CD4-positive, alpha-beta T cell (primary cell): Measurements from ENCODE around the gene SOD2. TPM values are rescaled to one million over a fixed set of nuclear protein-coding genes. Genes with fewer than 3 reads are reported as not detected.

Experiments
- ATAC-seq: fragments of 200-7000 bp; cut with Tn5 transposase; one replicate; pipeline ENCODE4 v1.10.0; 2022; ENCODE audit warnings: mild to moderate bottlenecking; ENCODE audit not compliant: poor library complexity
- CTCF ChIA-PET: fragments of 350-600 bp; sonication (Branson Sonifier 250); formaldehyde crosslinking; loops from one replicate; lab custom pipeline; 2021; ENCODE audit warnings: antibody characterized with exemption, inconsistent platforms; lab: Charles Lee
- POLR2A ChIA-PET: fragments of 350-600 bp; sonication (Branson Sonifier 250); formaldehyde crosslinking; loops from one replicate; lab custom pipeline; 2021; ENCODE audit warnings: antibody characterized with exemption, inconsistent platforms; lab: Charles Lee
- DNase-seq, 14 experiments: peaks; one replicate each; pipeline ENCODE4 v3.0.0-alpha.2; 2013 to 2020; ENCODE audit warnings: mixed read lengths in 2 of 14
- H3K27ac ChIP-seq, 2 donors: one replicate each; pipeline versions ENCODE4 v1.5.1 to v1.7.0; 2013; ENCODE audit warnings: low read length in 2 of 2, low read depth in 1 of 2, mild to moderate bottlenecking in 1 of 2
- H3K27me3 ChIP-seq, 2 experiments: 1 replicate in 1 of 2; 2 replicates in 1 of 2; pipeline versions ENCODE4 v1.6.1 to v1.7.0; 2013; ENCODE audit warnings: low read length in 2 of 2, control low read depth in 1 of 2, mild to moderate bottlenecking in 1 of 2, moderate library complexity in 1 of 2; ENCODE audit not compliant: insufficient read depth in 2 of 2, control insufficient read depth in 1 of 2
- H3K36me3 ChIP-seq: one replicate; pipeline ENCODE4 v1.6.1; 2013; ENCODE audit warnings: low read length, control low read depth; ENCODE audit not compliant: insufficient read depth
- H3K4me1 ChIP-seq: one replicate; pipeline ENCODE4 v1.6.1; 2013; ENCODE audit warnings: low read length, control low read depth; ENCODE audit not compliant: insufficient read depth
- H3K4me3 ChIP-seq: one replicate; pipeline ENCODE4 v1.5.1; 2013; ENCODE audit warnings: mild to moderate bottlenecking, low read length, moderate library complexity
- H3K9me3 ChIP-seq, 2 experiments: 1 replicate in 1 of 2; 2 replicates in 1 of 2; pipeline versions ENCODE4 v1.6.1 to v1.7.0; 2013; ENCODE audit warnings: low read length in 2 of 2, mild to moderate bottlenecking in 2 of 2, control low read depth in 1 of 2, moderate library complexity in 1 of 2; ENCODE audit not compliant: control insufficient read depth in 1 of 2, insufficient read depth in 1 of 2
- H3K27ac Mint-ChIP-seq: one replicate; pipeline ENCODE4 v1.8.0; 2020; ENCODE audit warnings: mixed read lengths
- H3K27me3 Mint-ChIP-seq: one replicate; pipeline ENCODE4 v1.8.0; 2021; ENCODE audit warnings: mixed read lengths
- H3K36me3 Mint-ChIP-seq: one replicate; pipeline ENCODE4 v1.8.0; 2021; ENCODE audit warnings: low read depth, mixed read lengths
- H3K4me1 Mint-ChIP-seq: one replicate; pipeline ENCODE4 v1.8.0; 2021; ENCODE audit warnings: low read depth, mixed read lengths
- H3K4me3 Mint-ChIP-seq: one replicate; pipeline ENCODE4 v1.8.0; 2020; ENCODE audit warnings: mild to moderate bottlenecking, mixed read lengths
- H3K9me3 Mint-ChIP-seq: one replicate; pipeline ENCODE4 v1.8.0; 2020; ENCODE audit warnings: mixed read lengths
- intact Hi-C, 2 experiments: fragments of 100-400 bp; cut with DNase I in 1 of 2; cut with micrococcal nuclease in 1 of 2; formaldehyde crosslinking; loops; one replicate each; pipeline versions ENCODE4 v1.15.1 to v1.9.0; 2023 to 2025; cut with DNase I, micrococcal nuclease
- total RNA-seq, 174 experiments: library from RNA in 2 of 174; stranded (reverse) in 2 of 174; gene quantifications; one replicate each; pipeline ENCODE4 v1.2.3 and lab custom pipeline; 2021 to 2026
- TF ChIP-seq, protein P1 (sequence below): fragments of 200-600 bp; IDR thresholded peaks from one replicate; pipeline ENCODE4 v1.8.0; 2022; ENCODE audit warnings: antibody characterized with exemption, mild to moderate bottlenecking

SOD2 gene
- total RNA-seq, 2 experiments from 2014 or later = 182 to 195 TPM

DNA sequence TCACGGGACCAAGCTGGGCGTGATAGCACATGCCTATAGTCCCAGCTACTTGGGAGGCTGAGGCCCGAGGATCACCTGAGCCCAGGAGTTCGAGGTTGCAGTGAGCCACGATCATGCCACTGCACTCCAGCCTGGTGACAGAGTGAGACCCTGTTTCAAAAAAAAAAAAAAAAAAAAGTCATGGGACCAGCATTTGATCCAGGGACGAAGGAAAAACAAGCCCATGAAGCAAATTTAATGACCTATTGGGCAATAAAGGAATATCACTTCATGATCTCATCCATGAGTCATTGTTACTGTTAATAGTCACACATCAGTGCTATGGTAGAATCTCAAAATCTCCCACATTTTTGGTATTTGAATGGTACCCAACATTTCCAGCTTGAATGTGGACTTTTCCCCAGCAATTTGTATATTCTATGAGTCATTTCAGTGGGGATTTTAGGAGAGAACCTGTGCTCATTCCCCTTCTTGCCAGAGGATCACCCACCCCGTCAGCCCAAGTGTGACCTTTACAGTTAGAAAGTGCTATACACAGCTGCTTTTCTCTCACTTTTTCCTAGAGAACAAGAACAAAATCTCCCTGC is 8.5 kb upstream of the SOD2 start:
- no peak for ATAC-seq
- no peaks in the 10 kb centered on the region for H3K27me3 Mint-ChIP-seq
- Histone ChIP-seq H3K9me3 (peaks cover 0 to 5% of the 10 kb centered on the region in 2 experiments), H3K4me1 (no peaks in the 10 kb centered on the region), H3K36me3 (no peaks in the 10 kb centered on the region), H3K27me3 (no peaks in the 10 kb centered on the region), H3K4me3 (no peak overlapping the region), H3K27ac (no peak overlapping the region)
- no peaks in the 10 kb centered on the region for H3K9me3 Mint-ChIP-seq
- POLR2A ChIA-PET = interaction anchor here (1.3 to 12.0 kb wide), 2 partner anchors 28 to 88 kb away, joined by 4 to 195 read pairs; partner anchors contain the start of genes MRPL18, TCP1 and WTAP
- H3K4me1 Mint-ChIP-seq = no peaks in the 10 kb centered on the region
- no peaks in the 10 kb centered on the region for H3K36me3 Mint-ChIP-seq
- intact Hi-C loops = no loop called here
- H3K27ac Mint-ChIP-seq = no peak overlapping the region
- DNase-seq = peak in 2 of 14 experiments; percentile 44 to 56
- TF ChIP-seq, protein P1, sequence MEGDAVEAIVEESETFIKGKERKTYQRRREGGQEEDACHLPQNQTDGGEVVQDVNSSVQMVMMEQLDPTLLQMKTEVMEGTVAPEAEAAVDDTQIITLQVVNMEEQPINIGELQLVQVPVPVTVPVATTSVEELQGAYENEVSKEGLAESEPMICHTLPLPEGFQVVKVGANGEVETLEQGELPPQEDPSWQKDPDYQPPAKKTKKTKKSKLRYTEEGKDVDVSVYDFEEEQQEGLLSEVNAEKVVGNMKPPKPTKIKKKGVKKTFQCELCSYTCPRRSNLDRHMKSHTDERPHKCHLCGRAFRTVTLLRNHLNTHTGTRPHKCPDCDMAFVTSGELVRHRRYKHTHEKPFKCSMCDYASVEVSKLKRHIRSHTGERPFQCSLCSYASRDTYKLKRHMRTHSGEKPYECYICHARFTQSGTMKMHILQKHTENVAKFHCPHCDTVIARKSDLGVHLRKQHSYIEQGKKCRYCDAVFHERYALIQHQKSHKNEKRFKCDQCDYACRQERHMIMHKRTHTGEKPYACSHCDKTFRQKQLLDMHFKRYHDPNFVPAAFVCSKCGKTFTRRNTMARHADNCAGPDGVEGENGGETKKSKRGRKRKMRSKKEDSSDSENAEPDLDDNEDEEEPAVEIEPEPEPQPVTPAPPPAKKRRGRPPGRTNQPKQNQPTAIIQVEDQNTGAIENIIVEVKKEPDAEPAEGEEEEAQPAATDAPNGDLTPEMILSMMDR = no peak
- CTCF ChIA-PET = no interaction called here
- H3K4me3 Mint-ChIP-seq = no peak overlapping the region

DNA sequence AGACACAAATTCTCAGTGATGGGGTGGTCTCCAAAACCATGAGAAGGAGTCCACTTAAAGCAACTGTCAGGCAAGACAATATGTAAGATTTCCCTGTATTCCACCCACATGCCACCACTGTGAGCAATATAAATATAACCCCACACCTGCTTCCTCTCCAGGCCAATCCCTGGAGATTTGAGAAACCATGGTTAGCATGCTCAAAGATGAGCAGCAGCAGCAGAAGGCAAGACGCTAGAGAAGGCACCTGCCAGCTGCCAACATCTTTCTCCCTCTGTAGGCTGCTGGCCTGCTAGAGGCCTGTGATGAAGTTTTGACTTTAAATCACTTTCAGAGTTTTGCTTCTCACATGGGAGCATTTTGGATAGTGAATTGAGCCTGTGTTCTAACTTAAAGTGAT is 7.9 kb upstream of the SOD2 start:
- Mint-ChIP-seq H3K4me3 (no peak overlapping the region), H3K9me3 (no peaks in the 10 kb centered on the region), H3K36me3 (no peaks in the 10 kb centered on the region), H3K4me1 (no peaks in the 10 kb centered on the region), H3K27ac (no peak overlapping the region), H3K27me3 (no peaks in the 10 kb centered on the region)
- TF ChIP-seq, protein P1 = no peak
- H3K27ac ChIP-seq = no peak overlapping the region
- no peaks in the 10 kb centered on the region for H3K27me3 ChIP-seq
- no peaks in the 10 kb centered on the region for H3K36me3 ChIP-seq
- H3K9me3 ChIP-seq = peaks cover 0 to 5% of the 10 kb centered on the region in 2 experiments
- intact Hi-C loops = no loop called here
- ChIA-PET CTCF (no interaction called here), POLR2A (interaction anchor here (12.0 kb wide), 1 partner anchor 28 kb away, joined by 195 read pairs; the partner anchor contains the start of gene WTAP)
- H3K4me3 ChIP-seq = no peak overlapping the region
- DNase-seq (no peak), ATAC-seq (no peak)
- no peaks in the 10 kb centered on the region for H3K4me1 ChIP-seq

- DNase-seq (no peak), ATAC-seq (no peak)
- no peaks in the 10 kb centered on the region for H3K9me3 Mint-ChIP-seq
- no peak overlapping the region for H3K4me3 ChIP-seq
- no peaks in the 10 kb centered on the region for H3K36me3 ChIP-seq
- H3K27me3 ChIP-seq = no peaks in the 10 kb centered on the region
- no peaks in the 10 kb centered on the region for H3K27me3 Mint-ChIP-seq
- no peaks in the 10 kb centered on the region for H3K9me3 ChIP-seq
- H3K4me1 Mint-ChIP-seq = peaks cover 35% of the 10 kb centered on the region
- H3K36me3 Mint-ChIP-seq = peaks cover 22% of the 10 kb centered on the region
- peak overlapping the region; percentile 88 for H3K27ac Mint-ChIP-seq
- intact Hi-C loops = loop anchor here (10.0 kb wide), 2 partner anchors 349 to 829 kb away; no protein-coding TSS in a partner anchor
- peak overlapping the region; percentile 54 for H3K4me3 Mint-ChIP-seq
- peaks cover 34% of the 10 kb centered on the region for H3K4me1 ChIP-seq
- ChIA-PET POLR2A (interaction anchor here (0.9 to 12.0 kb wide), 2 partner anchors 22 to 33 kb away, joined by 3 to 195 read pairs; partner anchors contain the start of gene WTAP), CTCF (no interaction called here)
- TF ChIP-seq, protein P1 = no peak
- peak overlapping the region in 1 of 2 donors; percentile 4 for H3K27ac ChIP-seq
Observed at GRCh38 chr6:159695984-159696383, 2.9 kb upstream of the SOD2 start.
